Osteocyte (in vitro differentiated cells): ENCODE data around the gene OR2T27. TPM values are rescaled to one million over a fixed set of nuclear protein-coding genes. Genes with fewer than 3 reads are reported as not detected.

Experiments used
- DNase-seq: peaks from one replicate; pipeline ENCODE4 v3.0.0; 2021; ENCODE audit warnings: mixed read lengths; ENCODE audit not compliant: unreplicated experiment; ENCODE audit errors: extremely low spot score
- H3K27ac Mint-ChIP-seq: one replicate; pipeline ENCODE4 v1.8.0; 2021; ENCODE audit warnings: mild to moderate bottlenecking, mixed read lengths; ENCODE audit not compliant: unreplicated experiment
- H3K27me3 Mint-ChIP-seq: one replicate; pipeline ENCODE4 v1.8.0; 2021; ENCODE audit warnings: mixed read lengths; ENCODE audit not compliant: unreplicated experiment
- H3K36me3 Mint-ChIP-seq: one replicate; pipeline ENCODE4 v1.8.0; 2021; ENCODE audit warnings: mixed read lengths; ENCODE audit not compliant: unreplicated experiment
- H3K4me1 Mint-ChIP-seq: one replicate; pipeline ENCODE4 v1.8.0; 2021; ENCODE audit warnings: mixed read lengths; ENCODE audit not compliant: unreplicated experiment
- H3K4me3 Mint-ChIP-seq: one replicate; pipeline ENCODE4 v1.8.0; 2021; ENCODE audit warnings: mild to moderate bottlenecking, moderate library complexity, mixed read lengths; ENCODE audit not compliant: unreplicated experiment
- H3K9me3 Mint-ChIP-seq: one replicate; pipeline ENCODE4 v1.8.0; 2021; ENCODE audit warnings: mixed read lengths; ENCODE audit not compliant: unreplicated experiment
- CTCF ChIP-seq: fragments of 200-600 bp; sonication (generic); IDR thresholded peaks from 2 replicates; pipeline ENCODE4 v1.5.0; 2021; ENCODE audit warnings: antibody characterized with exemption, mild to moderate bottlenecking, moderate library complexity
- total RNA-seq: library from RNA; stranded (reverse); gene quantifications from 2 replicates; pipeline ENCODE4 v1.2.1, GENCODE V29; 2021

The OR2T27 gene
- total RNA-seq, 1 donor from 2014 or later = not detected

- no peaks in the 10 kb centered on the region for H3K36me3 Mint-ChIP-seq
- H3K4me3 Mint-ChIP-seq = no peak overlapping the region
- peak; percentile 52 for TF ChIP-seq CTCF
- no peak overlapping the region for H3K27ac Mint-ChIP-seq
- peaks cover 9% of the 10 kb centered on the region for H3K9me3 Mint-ChIP-seq
- H3K4me1 Mint-ChIP-seq = no peaks in the 10 kb centered on the region
- no peaks in the 10 kb centered on the region for H3K27me3 Mint-ChIP-seq
- DNase-seq = no peak
These were observed 36.5 kb downstream of the OR2T27 start for GRCh38 chr1:248618878-248619277.

- Mint-ChIP-seq H3K9me3 (peaks cover 9% of the 10 kb centered on the region), H3K4me1 (no peaks in the 10 kb centered on the region), H3K36me3 (no peaks in the 10 kb centered on the region), H3K4me3 (no peak overlapping the region), H3K27me3 (no peaks in the 10 kb centered on the region), H3K27ac (no peak overlapping the region)
- no peak for DNase-seq
- no peak for TF ChIP-seq CTCF
These were observed 37.2 kb downstream of the OR2T27 start for GRCh38 chr1:248618119-248618518.

- peaks cover 13% of the 10 kb centered on the region for H3K9me3 Mint-ChIP-seq
- no peaks in the 10 kb centered on the region for H3K27me3 Mint-ChIP-seq
- H3K4me1 Mint-ChIP-seq = no peaks in the 10 kb centered on the region
- H3K4me3 Mint-ChIP-seq = no peak overlapping the region
- no peak for DNase-seq
- H3K36me3 Mint-ChIP-seq = no peaks in the 10 kb centered on the region
- H3K27ac Mint-ChIP-seq = no peak overlapping the region
- no peak for TF ChIP-seq CTCF
These were observed 41.6 kb downstream of the OR2T27 start for GRCh38 chr1:248613742-248614141.

GRCh38 chr1:248611883-248612414, 43.4 kb downstream of the OR2T27 start:
- no peak for TF ChIP-seq CTCF
- Mint-ChIP-seq H3K36me3 (no peaks in the 10 kb centered on the region), H3K9me3 (peaks cover 21% of the 10 kb centered on the region), H3K27ac (no peak overlapping the region), H3K4me1 (no peaks in the 10 kb centered on the region), H3K27me3 (no peaks in the 10 kb centered on the region), H3K4me3 (no peak overlapping the region)
- DNase-seq = no peak

GRCh38 chr1:248610301-248610700, 45.0 kb downstream of the OR2T27 start:
- H3K9me3 Mint-ChIP-seq = peaks cover 26% of the 10 kb centered on the region
- no peak overlapping the region for H3K4me3 Mint-ChIP-seq
- H3K27me3 Mint-ChIP-seq = no peaks in the 10 kb centered on the region
- no peaks in the 10 kb centered on the region for H3K4me1 Mint-ChIP-seq
- no peak overlapping the region for H3K27ac Mint-ChIP-seq
- TF ChIP-seq CTCF = no peak
- H3K36me3 Mint-ChIP-seq = no peaks in the 10 kb centered on the region
- no peak for DNase-seq

Other genes with a start within 250 kb of the OR2T27 start
- not detected in 2 replicates for gene OR2T2, start 209.9 kb downstream of the OR2T27 start, total RNA-seq
- not detected in 2 replicates for gene OR2T3, start 182.2 kb downstream of the OR2T27 start, total RNA-seq
- gene OR2T5, start 166.9 kb downstream of the OR2T27 start, total RNA-seq = not detected in 2 replicates
- not detected in 2 replicates for gene OR2G6, start 147.5 kb downstream of the OR2T27 start, total RNA-seq
- gene OR2T29, start 92.8 kb downstream of the OR2T27 start, total RNA-seq = not detected in 2 replicates
- not detected in 2 replicates for gene OR2T34, start 80.8 kb downstream of the OR2T27 start, total RNA-seq
- not detected in 2 replicates for gene OR2T10, start 57.8 kb downstream of the OR2T27 start, total RNA-seq
- gene OR2T11, start 20.4 kb downstream of the OR2T27 start, total RNA-seq = not detected in 2 replicates
- gene OR2T35, start 10.2 kb downstream of the OR2T27 start, total RNA-seq = not detected in 2 replicates
- gene OR14I1, start 47.2 kb upstream of the OR2T27 start, total RNA-seq = not detected in 2 replicates
- not detected in 2 replicates for gene LYPD8, start 100.2 kb upstream of the OR2T27 start, total RNA-seq
- gene SH3BP5L, start 170.4 kb upstream of the OR2T27 start, total RNA-seq = 32.4 and 33.2 TPM in 2 replicates
- 21.1 and 24.1 TPM in 2 replicates for gene ZNF672, start 182.7 kb upstream of the OR2T27 start, total RNA-seq
- gene ZNF692, start 203.6 kb upstream of the OR2T27 start, total RNA-seq = 32.1 and 39.9 TPM in 2 replicates